ENCODE measurements around the gene TET3. TPM values are rescaled to one million over a fixed set of nuclear protein-coding genes. Genes with fewer than 3 reads are reported as not detected.

TET3 gene
- total RNA-seq, 1 experiment from 2014 or later = 6.1 TPM

DNA sequence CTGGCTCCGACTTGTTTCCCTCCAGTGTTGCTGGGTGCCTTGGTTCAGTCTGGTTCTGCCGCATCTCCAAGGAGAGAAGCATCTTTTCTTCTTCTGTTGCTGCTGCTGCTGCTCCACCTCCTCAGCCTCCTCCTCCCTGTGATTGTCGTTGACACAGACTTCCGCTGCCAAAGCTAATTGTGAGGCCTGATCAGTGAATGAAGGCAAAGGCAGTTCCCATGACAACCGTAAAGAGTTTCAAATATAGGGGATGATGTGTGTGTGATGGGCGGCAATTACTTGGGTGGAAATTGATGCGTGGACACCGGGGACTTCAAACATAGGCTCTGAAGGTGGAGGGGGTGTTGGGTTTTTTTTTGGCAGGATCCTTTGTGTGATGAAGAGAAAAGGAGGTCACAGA, 13.7 kb downstream of the TET3 start:
- Histone ChIP-seq H3K27ac (ENCODE audit: low read length) (no peak overlapping the region), H2AFZ (ENCODE audit: low read length) (no peak overlapping the region), H3K9me2 (replicated peaks; ENCODE audit: low read length) (no peaks in the 10 kb centered on the region), H3K9ac (ENCODE audit: low read length) (no peak overlapping the region), H4K20me1 (ENCODE audit: low read length) (peaks cover 53% of the 10 kb centered on the region), H3K4me2 (ENCODE audit: low read length) (no peak overlapping the region), H3K4me1 (ENCODE audit: insufficient read depth, low read length) (peaks cover 35% of the 10 kb centered on the region), H3K79me2 (ENCODE audit: low read length) (peaks cover 90% of the 10 kb centered on the region), H3K27me3 (ENCODE audit: low read length) (no peaks in the 10 kb centered on the region), H3K36me3 (ENCODE audit: low read depth, low read length) (no peaks in the 10 kb centered on the region), H3F3A (ENCODE audit: low read length, unreplicated experiment) (no peaks in the 10 kb centered on the region), H3K9me3 (ENCODE audit: low read length) (no peaks in the 10 kb centered on the region), H3K4me3 (ENCODE audit: low read length) (no peak overlapping the region)
- ATAC-seq (no peak), DNase-seq (no peak)
- TF ChIP-seq EZH2 (IDR thresholded peaks at IDR 0.05; ENCODE audit: low read length, unreplicated experiment) (no peak), EZH2phosphoT487 (IDR thresholded peaks at IDR 0.05; ENCODE audit: borderline replicate concordance, low read length) (no peak)
- TF ChIP-seq, protein P1, sequence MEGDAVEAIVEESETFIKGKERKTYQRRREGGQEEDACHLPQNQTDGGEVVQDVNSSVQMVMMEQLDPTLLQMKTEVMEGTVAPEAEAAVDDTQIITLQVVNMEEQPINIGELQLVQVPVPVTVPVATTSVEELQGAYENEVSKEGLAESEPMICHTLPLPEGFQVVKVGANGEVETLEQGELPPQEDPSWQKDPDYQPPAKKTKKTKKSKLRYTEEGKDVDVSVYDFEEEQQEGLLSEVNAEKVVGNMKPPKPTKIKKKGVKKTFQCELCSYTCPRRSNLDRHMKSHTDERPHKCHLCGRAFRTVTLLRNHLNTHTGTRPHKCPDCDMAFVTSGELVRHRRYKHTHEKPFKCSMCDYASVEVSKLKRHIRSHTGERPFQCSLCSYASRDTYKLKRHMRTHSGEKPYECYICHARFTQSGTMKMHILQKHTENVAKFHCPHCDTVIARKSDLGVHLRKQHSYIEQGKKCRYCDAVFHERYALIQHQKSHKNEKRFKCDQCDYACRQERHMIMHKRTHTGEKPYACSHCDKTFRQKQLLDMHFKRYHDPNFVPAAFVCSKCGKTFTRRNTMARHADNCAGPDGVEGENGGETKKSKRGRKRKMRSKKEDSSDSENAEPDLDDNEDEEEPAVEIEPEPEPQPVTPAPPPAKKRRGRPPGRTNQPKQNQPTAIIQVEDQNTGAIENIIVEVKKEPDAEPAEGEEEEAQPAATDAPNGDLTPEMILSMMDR (conservative IDR thresholded peaks at IDR 0.05; ENCODE audit: low read depth, low read length) = no peak
- intact Hi-C loops (cut with micrococcal nuclease) = no loop called here
- ChIA-PET CTCF (no interaction called here), POLR2A (ENCODE audit: unreplicated experiment) (no interaction called here)
- BruUV-seq (replicated peaks) = no TSS peak

DNA sequence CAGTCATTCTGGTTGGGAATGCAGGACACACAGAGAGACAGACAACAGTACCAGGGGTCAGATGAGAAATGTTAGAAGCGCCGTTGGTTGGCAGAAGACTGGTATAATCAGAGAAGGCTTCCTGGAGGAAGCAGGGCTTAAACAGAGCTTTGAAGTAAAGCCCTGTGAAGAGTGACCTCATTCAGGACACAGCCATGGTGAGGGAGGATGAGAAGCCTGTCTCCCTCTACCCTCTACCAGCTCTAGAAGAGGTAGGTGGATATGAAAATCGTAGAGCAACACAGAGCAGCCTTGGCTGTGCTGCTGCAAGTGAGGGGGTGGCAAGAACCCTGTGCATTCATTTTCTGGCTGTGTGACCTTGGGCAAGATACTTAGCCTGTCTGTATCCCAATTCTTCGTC, 14.2 kb downstream of the TET3 start:
- ATAC-seq (no peak), DNase-seq (no peak)
- H3K9me3 ChIP-seq (ENCODE audit: low read length) = no peaks in the 10 kb centered on the region
- intact Hi-C loops (cut with micrococcal nuclease) = no loop called here
- H3K27me3 ChIP-seq (ENCODE audit: low read length) = no peaks in the 10 kb centered on the region
- H4K20me1 ChIP-seq (ENCODE audit: low read length) = peaks cover 52% of the 10 kb centered on the region
- H3K9me2 ChIP-seq (replicated peaks; ENCODE audit: low read length) = no peaks in the 10 kb centered on the region
- no peak overlapping the region for H2AFZ ChIP-seq (ENCODE audit: low read length)
- BruUV-seq (replicated peaks) = no TSS peak
- H3K79me2 ChIP-seq (ENCODE audit: low read length) = peaks cover 90% of the 10 kb centered on the region
- H3K27ac ChIP-seq (ENCODE audit: low read length) = no peak overlapping the region
- no peak overlapping the region for H3K9ac ChIP-seq (ENCODE audit: low read length)
- H3F3A ChIP-seq (ENCODE audit: low read length, unreplicated experiment) = no peaks in the 10 kb centered on the region
- no peak overlapping the region for H3K4me3 ChIP-seq (ENCODE audit: low read length)
- no peak overlapping the region for H3K4me2 ChIP-seq (ENCODE audit: low read length)
- H3K4me1 ChIP-seq (ENCODE audit: insufficient read depth, low read length) = peaks cover 35% of the 10 kb centered on the region
- ChIA-PET POLR2A (ENCODE audit: unreplicated experiment) (no interaction called here), CTCF (no interaction called here)
- no peaks in the 10 kb centered on the region for H3K36me3 ChIP-seq (ENCODE audit: low read depth, low read length)
- TF ChIP-seq EZH2 (IDR thresholded peaks at IDR 0.05; ENCODE audit: low read length, unreplicated experiment) (no peak), EZH2phosphoT487 (IDR thresholded peaks at IDR 0.05; ENCODE audit: borderline replicate concordance, low read length) (no peak)
- TF ChIP-seq, protein P1 (conservative IDR thresholded peaks at IDR 0.05; ENCODE audit: low read depth, low read length) = no peak

GRCh38 chr2:73999881-74000597, 15.3 kb downstream of the TET3 start:
- H3K4me1 ChIP-seq (ENCODE audit: insufficient read depth, low read length) = peaks cover 38% of the 10 kb centered on the region
- peak; percentile 23 for ATAC-seq
- ChIA-PET CTCF (no interaction called here), POLR2A (ENCODE audit: unreplicated experiment) (no interaction called here)
- no peaks in the 10 kb centered on the region for H3K9me3 ChIP-seq (ENCODE audit: low read length)
- peaks cover 90% of the 10 kb centered on the region for H3K79me2 ChIP-seq (ENCODE audit: low read length)
- DNase-seq = peak; percentile 26
- peaks cover 57% of the 10 kb centered on the region for H4K20me1 ChIP-seq (ENCODE audit: low read length)
- H3K27me3 ChIP-seq (ENCODE audit: low read length) = no peaks in the 10 kb centered on the region
- no peak overlapping the region for H3K4me3 ChIP-seq (ENCODE audit: low read length)
- BruUV-seq (replicated peaks) = no TSS peak
- H3K36me3 ChIP-seq (ENCODE audit: low read depth, low read length) = no peaks in the 10 kb centered on the region
- no peaks in the 10 kb centered on the region for H3K9me2 ChIP-seq (replicated peaks; ENCODE audit: low read length)
- H3K4me2 ChIP-seq (ENCODE audit: low read length) = no peak overlapping the region
- no peak overlapping the region for H3K27ac ChIP-seq (ENCODE audit: low read length)
- H3K9ac ChIP-seq (ENCODE audit: low read length) = no peak overlapping the region
- H2AFZ ChIP-seq (ENCODE audit: low read length) = no peak overlapping the region
- TF ChIP-seq, protein P1 (conservative IDR thresholded peaks at IDR 0.05; ENCODE audit: low read depth, low read length) = no peak
- no peak for TF ChIP-seq EZH2phosphoT487 (IDR thresholded peaks at IDR 0.05; ENCODE audit: borderline replicate concordance, low read length)
- TF ChIP-seq EZH2 (IDR thresholded peaks at IDR 0.05; ENCODE audit: low read length, unreplicated experiment) = no peak
- no peaks in the 10 kb centered on the region for H3F3A ChIP-seq (ENCODE audit: low read length, unreplicated experiment)
- intact Hi-C loops (cut with micrococcal nuclease) = no loop called here
